ENCODE measurements around the gene MAT2A. TPM values are rescaled to one million over a fixed set of nuclear protein-coding genes. Genes with fewer than 3 reads are reported as not detected.

The MAT2A gene
- total RNA-seq, 1 experiment from 2014 or later = 309 TPM

DNA sequence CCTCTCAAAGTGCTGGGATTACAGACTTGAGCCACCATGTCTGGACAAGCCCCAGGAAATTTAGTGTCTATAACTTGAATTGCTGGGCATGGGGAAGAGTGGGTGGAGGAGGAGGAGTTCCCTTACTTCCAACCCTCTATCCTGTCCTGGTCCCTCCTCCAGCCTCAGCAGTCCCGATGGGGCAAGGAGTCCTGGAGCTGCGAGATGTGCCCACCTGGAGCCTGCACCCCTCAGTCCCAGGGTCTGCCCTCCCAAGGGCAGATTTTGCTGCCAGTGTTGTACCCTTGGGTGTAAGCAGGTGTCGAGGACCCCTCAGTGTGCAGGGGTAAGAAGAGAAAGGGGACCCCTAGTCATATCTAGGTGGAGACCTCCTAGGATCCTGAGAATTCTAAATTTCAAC, 41.2 kb downstream of the MAT2A start:
- no peak overlapping the region for H3K9ac ChIP-seq (ENCODE audit: low read length)
- H3K36me3 ChIP-seq (ENCODE audit: low read depth, low read length) = no peaks in the 10 kb centered on the region
- peaks cover 26% of the 10 kb centered on the region for H3K4me1 ChIP-seq (ENCODE audit: insufficient read depth, low read length)
- H4K20me1 ChIP-seq (ENCODE audit: low read length) = no peaks in the 10 kb centered on the region
- ATAC-seq = no peak
- no peaks in the 10 kb centered on the region for H3K9me3 ChIP-seq (ENCODE audit: low read length)
- H2AFZ ChIP-seq (ENCODE audit: low read length) = no peak overlapping the region
- no peaks in the 10 kb centered on the region for H3K27me3 ChIP-seq (ENCODE audit: low read length)
- POLR2A ChIA-PET (ENCODE audit: unreplicated experiment) = no interaction called here
- H3K9me2 ChIP-seq (replicated peaks; ENCODE audit: low read length) = no peaks in the 10 kb centered on the region
- DNase-seq = no peak
- peaks cover 24% of the 10 kb centered on the region for H3K79me2 ChIP-seq (ENCODE audit: low read length)
- H3K4me2 ChIP-seq (ENCODE audit: low read length) = no peak overlapping the region
- H3F3A ChIP-seq (ENCODE audit: low read length, unreplicated experiment) = no peaks in the 10 kb centered on the region
- intact Hi-C loops (cut with micrococcal nuclease) = no loop called here
- BruUV-seq (replicated peaks) = no TSS peak
- TF ChIP-seq EZH2 (IDR thresholded peaks at IDR 0.05; ENCODE audit: low read length, unreplicated experiment) = no peak
- TF ChIP-seq, protein P1, sequence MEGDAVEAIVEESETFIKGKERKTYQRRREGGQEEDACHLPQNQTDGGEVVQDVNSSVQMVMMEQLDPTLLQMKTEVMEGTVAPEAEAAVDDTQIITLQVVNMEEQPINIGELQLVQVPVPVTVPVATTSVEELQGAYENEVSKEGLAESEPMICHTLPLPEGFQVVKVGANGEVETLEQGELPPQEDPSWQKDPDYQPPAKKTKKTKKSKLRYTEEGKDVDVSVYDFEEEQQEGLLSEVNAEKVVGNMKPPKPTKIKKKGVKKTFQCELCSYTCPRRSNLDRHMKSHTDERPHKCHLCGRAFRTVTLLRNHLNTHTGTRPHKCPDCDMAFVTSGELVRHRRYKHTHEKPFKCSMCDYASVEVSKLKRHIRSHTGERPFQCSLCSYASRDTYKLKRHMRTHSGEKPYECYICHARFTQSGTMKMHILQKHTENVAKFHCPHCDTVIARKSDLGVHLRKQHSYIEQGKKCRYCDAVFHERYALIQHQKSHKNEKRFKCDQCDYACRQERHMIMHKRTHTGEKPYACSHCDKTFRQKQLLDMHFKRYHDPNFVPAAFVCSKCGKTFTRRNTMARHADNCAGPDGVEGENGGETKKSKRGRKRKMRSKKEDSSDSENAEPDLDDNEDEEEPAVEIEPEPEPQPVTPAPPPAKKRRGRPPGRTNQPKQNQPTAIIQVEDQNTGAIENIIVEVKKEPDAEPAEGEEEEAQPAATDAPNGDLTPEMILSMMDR (conservative IDR thresholded peaks at IDR 0.05; ENCODE audit: low read depth, low read length) = no peak
- no peak for TF ChIP-seq EZH2phosphoT487 (IDR thresholded peaks at IDR 0.05; ENCODE audit: borderline replicate concordance, low read length)
- no peak overlapping the region for H3K4me3 ChIP-seq (ENCODE audit: low read length)
- CTCF ChIA-PET = no interaction called here
- no peak overlapping the region for H3K27ac ChIP-seq (ENCODE audit: low read length)

DNA sequence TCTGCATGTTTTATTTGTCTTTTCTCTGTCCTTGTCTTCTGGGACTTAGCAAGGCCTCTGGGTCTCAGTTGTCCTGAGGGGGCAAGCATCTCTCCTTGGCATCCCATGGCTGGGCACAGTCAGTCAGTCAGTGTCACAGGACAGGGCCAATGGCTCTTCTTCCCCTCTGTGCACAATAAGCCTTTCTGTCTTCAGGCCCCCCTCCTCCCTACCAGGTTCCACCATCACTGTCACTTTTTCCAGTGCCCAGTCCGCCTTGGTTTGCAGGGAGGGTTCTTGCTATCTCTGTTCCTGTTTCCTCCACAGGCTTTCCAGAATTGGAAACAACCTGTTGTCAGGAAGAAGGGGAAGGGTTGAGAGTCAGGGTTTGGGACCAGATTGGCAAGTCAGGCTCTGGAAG, 43.5 kb downstream of the MAT2A start:
- Histone ChIP-seq H3K27ac (ENCODE audit: low read length) (no peak overlapping the region), H2AFZ (ENCODE audit: low read length) (no peak overlapping the region), H3K27me3 (ENCODE audit: low read length) (no peaks in the 10 kb centered on the region), H3K4me2 (ENCODE audit: low read length) (no peak overlapping the region), H3K9me3 (ENCODE audit: low read length) (no peaks in the 10 kb centered on the region), H4K20me1 (ENCODE audit: low read length) (no peaks in the 10 kb centered on the region), H3K79me2 (ENCODE audit: low read length) (peaks cover 23% of the 10 kb centered on the region), H3K9ac (ENCODE audit: low read length) (no peak overlapping the region), H3K4me1 (ENCODE audit: insufficient read depth, low read length) (peaks cover 28% of the 10 kb centered on the region), H3K4me3 (ENCODE audit: low read length) (no peak overlapping the region), H3F3A (ENCODE audit: low read length, unreplicated experiment) (no peaks in the 10 kb centered on the region), H3K36me3 (ENCODE audit: low read depth, low read length) (no peaks in the 10 kb centered on the region), H3K9me2 (replicated peaks; ENCODE audit: low read length) (no peaks in the 10 kb centered on the region)
- BruUV-seq (replicated peaks) = no TSS peak
- intact Hi-C loops (cut with micrococcal nuclease) = no loop called here
- TF ChIP-seq, protein P1 (conservative IDR thresholded peaks at IDR 0.05; ENCODE audit: low read depth, low read length) = no peak
- TF ChIP-seq EZH2 (IDR thresholded peaks at IDR 0.05; ENCODE audit: low read length, unreplicated experiment) (no peak), EZH2phosphoT487 (IDR thresholded peaks at IDR 0.05; ENCODE audit: borderline replicate concordance, low read length) (no peak)
- ATAC-seq (no peak), DNase-seq (no peak)
- ChIA-PET CTCF (no interaction called here), POLR2A (ENCODE audit: unreplicated experiment) (no interaction called here)

DNA sequence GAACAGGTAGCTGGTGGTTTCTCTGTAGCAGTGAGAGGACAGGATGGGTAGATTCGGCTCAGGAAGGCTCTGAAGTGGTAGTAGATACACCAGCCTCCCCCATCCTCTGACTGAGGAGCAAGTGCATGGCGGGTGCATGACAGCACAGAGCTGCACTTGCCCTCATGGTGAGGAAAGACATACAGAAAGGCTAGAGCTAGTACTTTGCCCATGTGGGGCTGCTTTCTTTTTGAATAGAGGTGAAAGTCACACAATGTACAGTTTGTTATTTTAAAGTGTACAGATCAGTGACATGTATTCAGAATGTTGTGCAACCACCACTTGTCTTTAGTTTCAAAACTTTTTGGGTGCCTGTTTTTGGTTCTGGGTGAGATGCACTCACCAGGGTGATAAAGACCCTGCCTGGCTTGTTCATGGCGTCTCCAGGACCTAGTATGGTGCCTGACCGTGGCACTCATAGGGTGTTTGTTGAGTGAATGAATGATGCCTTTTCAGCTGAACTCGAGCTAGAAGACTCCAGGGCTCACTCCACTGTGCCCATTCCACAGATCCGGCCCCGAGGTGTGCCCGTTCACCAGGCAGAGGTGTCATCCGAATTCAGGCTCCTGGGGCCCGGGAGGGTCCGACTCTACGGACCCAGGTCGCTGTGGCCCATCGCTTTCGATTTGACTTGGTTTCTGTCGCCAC, 44.8 kb downstream of the MAT2A start:
- no TSS peak for BruUV-seq (replicated peaks)
- no peaks in the 10 kb centered on the region for H3K27me3 ChIP-seq (ENCODE audit: low read length)
- no peak overlapping the region for H3K4me3 ChIP-seq (ENCODE audit: low read length)
- H4K20me1 ChIP-seq (ENCODE audit: low read length) = no peaks in the 10 kb centered on the region
- ChIA-PET CTCF (no interaction called here), POLR2A (ENCODE audit: unreplicated experiment) (no interaction called here)
- H3K79me2 ChIP-seq (ENCODE audit: low read length) = peaks cover 10% of the 10 kb centered on the region
- no peak overlapping the region for H3K27ac ChIP-seq (ENCODE audit: low read length)
- ATAC-seq (no peak), DNase-seq (no peak)
- H3K4me2 ChIP-seq (ENCODE audit: low read length) = no peak overlapping the region
- no peaks in the 10 kb centered on the region for H3K9me3 ChIP-seq (ENCODE audit: low read length)
- no peak for TF ChIP-seq EZH2phosphoT487 (IDR thresholded peaks at IDR 0.05; ENCODE audit: borderline replicate concordance, low read length)
- TF ChIP-seq, protein P1 (conservative IDR thresholded peaks at IDR 0.05; ENCODE audit: low read depth, low read length) = no peak
- TF ChIP-seq EZH2 (IDR thresholded peaks at IDR 0.05; ENCODE audit: low read length, unreplicated experiment) = no peak
- no peaks in the 10 kb centered on the region for H3K9me2 ChIP-seq (replicated peaks; ENCODE audit: low read length)
- H3K4me1 ChIP-seq (ENCODE audit: insufficient read depth, low read length) = peaks cover 22% of the 10 kb centered on the region
- intact Hi-C loops (cut with micrococcal nuclease) = loop anchor here (2.0 kb wide), 1 partner anchor 19 kb away; the partner anchor contains the start of gene TMEM150A
- H3K9ac ChIP-seq (ENCODE audit: low read length) = no peak overlapping the region
- no peak overlapping the region for H2AFZ ChIP-seq (ENCODE audit: low read length)
- no peaks in the 10 kb centered on the region for H3K36me3 ChIP-seq (ENCODE audit: low read depth, low read length)
- H3F3A ChIP-seq (ENCODE audit: low read length, unreplicated experiment) = no peaks in the 10 kb centered on the region

All from PC-3 (cell line).